ENCODE data around the gene ZNF500.

ZNF500 gene

DNA sequence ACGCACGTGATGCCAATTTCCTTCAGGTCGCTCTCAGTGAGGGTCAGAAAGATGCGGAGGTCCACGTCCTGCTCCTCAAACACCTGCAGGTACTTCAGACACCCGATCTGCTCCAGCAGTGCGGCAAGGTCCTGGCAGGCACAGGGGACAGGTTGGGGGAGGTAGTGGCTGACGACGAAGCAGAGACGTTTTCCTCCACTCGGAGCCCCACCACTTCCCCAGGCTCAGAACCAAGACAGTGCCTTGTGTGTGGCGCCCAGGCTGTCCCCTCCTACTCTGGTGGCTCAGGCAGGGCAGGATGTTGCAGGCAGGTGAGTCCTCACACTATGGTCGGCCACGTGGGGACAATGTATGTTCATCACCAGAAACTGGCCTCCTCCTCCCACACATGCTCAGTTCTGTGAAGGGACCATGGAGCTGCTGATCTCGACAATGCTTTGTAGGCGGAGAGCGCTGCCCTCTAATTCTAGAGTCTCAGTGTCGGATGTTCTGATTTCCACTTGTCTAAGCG lies 67.9 kb downstream of the ZNF500 start:
- Histone ChIP-seq H3K9me3 (ENCODE audit: control insufficient read depth in 2 of 2, low read length in 2 of 2) (no peaks in the 10 kb centered on the region), H3K4me3 (ENCODE audit: low read length in 2 of 2) (no peak overlapping the region), H3K36me3 (ENCODE audit: control insufficient read depth in 2 of 2, insufficient read depth in 2 of 2, low read length in 2 of 2) (peaks cover 40 to 48% of the 10 kb centered on the region in 2 donors), H3K27me3 (ENCODE audit: control insufficient read depth in 2 of 2, insufficient read depth in 2 of 2, low read length in 2 of 2) (no peaks in the 10 kb centered on the region), H3K9ac (ENCODE audit: low read depth in 1 of 2, low read length in 2 of 2) (no peak overlapping the region), H3K4me1 (ENCODE audit: control insufficient read depth in 2 of 2, insufficient read depth in 2 of 2, low read length in 2 of 2) (peaks cover 22 to 23% of the 10 kb centered on the region in 2 donors), H3K27ac (ENCODE audit: low read depth in 2 of 2, low read length in 2 of 2) (no peak overlapping the region)

DNA sequence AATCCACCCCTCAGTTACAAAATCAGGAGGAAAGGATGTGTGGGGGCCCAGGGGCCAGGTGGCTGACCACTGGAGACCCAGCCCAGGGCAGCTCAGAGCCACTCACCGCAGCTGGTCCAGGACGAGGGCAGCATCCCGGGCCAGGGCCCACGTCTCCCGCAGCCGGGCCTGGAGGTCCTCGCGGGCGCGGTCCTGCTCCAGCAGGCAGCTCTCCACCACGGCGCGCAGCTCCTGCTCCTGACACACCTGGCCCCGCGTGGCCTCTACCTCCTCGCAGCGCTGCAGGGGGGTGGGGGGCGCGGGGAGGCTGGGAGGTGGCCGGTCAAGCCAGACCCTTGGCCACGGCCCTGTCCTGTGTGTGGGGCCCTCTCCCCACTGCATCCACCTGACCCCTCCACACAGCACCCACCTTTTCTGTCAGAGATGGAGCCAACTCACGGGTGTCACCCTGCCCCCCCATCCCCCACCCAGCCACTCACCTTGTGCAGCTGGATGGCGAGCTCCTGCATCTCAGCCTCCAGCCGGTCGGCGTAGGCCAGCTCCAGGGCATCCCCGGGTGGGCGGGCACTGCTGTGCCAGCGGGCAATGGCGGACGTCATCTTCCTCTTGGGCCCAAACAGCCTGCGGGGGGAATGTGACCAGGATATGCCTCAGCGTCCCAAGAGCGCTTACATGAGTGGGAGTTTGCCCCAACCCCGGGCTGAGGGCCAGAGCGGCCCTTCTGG lies 68.5 kb downstream of the ZNF500 start:
- H3K9me3 ChIP-seq (ENCODE audit: control insufficient read depth in 2 of 2, low read length in 2 of 2), result no peaks in the 10 kb centered on the region
- no peak overlapping the region for H3K27ac ChIP-seq (ENCODE audit: low read depth in 2 of 2, low read length in 2 of 2)
- H3K4me3 ChIP-seq (ENCODE audit: low read length in 2 of 2), result no peak overlapping the region
- peaks cover 35 to 46% of the 10 kb centered on the region in 2 donors for H3K36me3 ChIP-seq (ENCODE audit: control insufficient read depth in 2 of 2, insufficient read depth in 2 of 2, low read length in 2 of 2)
- peaks cover 22 to 23% of the 10 kb centered on the region in 2 donors for H3K4me1 ChIP-seq (ENCODE audit: control insufficient read depth in 2 of 2, insufficient read depth in 2 of 2, low read length in 2 of 2)
- no peak overlapping the region for H3K9ac ChIP-seq (ENCODE audit: low read depth in 1 of 2, low read length in 2 of 2)
- no peaks in the 10 kb centered on the region for H3K27me3 ChIP-seq (ENCODE audit: control insufficient read depth in 2 of 2, insufficient read depth in 2 of 2, low read length in 2 of 2)

All from mucosa of rectum (tissue), 2 donors.